A172 (cell line): Measurements from ENCODE around the gene PIWIL1. TPM values are rescaled to one million over a fixed set of nuclear protein-coding genes. Genes with fewer than 3 reads are reported as not detected.

Experiments used
- DNase-seq: peaks from one replicate; pipeline ENCODE4 v3.0.0-alpha.2; 2015; ENCODE audit warnings: low spot score
- total RNA-seq: library from RNA; depleted of rRNA; stranded (reverse); fragments of >200 nt; shearing (Covaris generic); gene quantifications from 2 replicates; pipeline ENCODE4 v1.2.3, GENCODE V29; 2014; rRNA removed

Gene PIWIL1
- total RNA-seq, 1 experiment from 2014 or later = not detected

GRCh38 chr12:130374083-130374482, 36.4 kb downstream of the PIWIL1 start:
- no peak for DNase-seq

- no peak for DNase-seq
Observed at GRCh38 chr12:130375296-130376287, 37.9 kb downstream of the PIWIL1 start.

GRCh38 chr12:130382818-130383217, 45.1 kb downstream of the PIWIL1 start:
- DNase-seq = no peak

- no peak for DNase-seq
Observed at GRCh38 chr12:130384234-130384633, 46.5 kb downstream of the PIWIL1 start.

DNA sequence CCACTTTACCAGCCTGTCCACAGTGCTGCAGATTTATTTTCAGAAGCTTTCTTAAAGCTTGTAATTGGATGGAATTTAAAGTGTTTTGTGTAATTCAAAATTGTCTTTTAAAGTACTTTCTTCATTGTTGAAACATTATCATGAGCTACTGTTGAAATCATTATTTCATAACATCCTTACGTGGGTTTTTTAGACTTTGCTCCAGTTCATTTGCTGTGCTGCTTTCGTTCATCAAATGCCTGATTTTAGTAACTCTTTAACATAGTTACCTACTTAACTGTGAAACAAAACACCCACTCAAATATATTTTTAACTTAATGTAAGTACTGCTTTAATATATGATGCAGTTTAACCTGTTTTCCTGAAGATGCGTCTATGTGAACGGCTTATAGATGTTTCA, 47.5 kb downstream of the PIWIL1 start:
- no peak for DNase-seq

- DNase-seq = no peak
Observed at GRCh38 chr12:130391186-130391585, 53.5 kb downstream of the PIWIL1 start.

DNA sequence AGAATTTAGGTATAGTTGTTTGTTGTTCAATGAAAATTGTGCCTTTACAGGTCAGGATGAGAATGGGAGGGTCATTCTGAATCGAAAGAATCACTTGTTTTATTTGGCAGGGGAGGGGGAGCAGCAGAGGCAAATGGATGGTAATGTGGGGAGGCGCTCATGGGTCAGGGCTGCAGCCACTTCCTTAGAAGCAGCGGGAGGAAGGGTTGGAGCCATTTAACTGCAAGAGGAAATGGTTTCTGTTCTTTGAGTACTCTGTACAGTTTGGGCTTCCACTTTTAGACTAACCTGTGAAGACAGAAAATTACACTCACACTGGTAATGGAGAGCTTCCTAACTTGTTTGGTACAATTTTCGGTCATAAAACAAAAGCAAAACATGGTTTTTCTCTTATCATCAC, 57.2 kb downstream of the PIWIL1 start:
- no peak for DNase-seq

- no peak for DNase-seq
Observed at GRCh38 chr12:130396667-130397066, 59.0 kb downstream of the PIWIL1 start.

DNA sequence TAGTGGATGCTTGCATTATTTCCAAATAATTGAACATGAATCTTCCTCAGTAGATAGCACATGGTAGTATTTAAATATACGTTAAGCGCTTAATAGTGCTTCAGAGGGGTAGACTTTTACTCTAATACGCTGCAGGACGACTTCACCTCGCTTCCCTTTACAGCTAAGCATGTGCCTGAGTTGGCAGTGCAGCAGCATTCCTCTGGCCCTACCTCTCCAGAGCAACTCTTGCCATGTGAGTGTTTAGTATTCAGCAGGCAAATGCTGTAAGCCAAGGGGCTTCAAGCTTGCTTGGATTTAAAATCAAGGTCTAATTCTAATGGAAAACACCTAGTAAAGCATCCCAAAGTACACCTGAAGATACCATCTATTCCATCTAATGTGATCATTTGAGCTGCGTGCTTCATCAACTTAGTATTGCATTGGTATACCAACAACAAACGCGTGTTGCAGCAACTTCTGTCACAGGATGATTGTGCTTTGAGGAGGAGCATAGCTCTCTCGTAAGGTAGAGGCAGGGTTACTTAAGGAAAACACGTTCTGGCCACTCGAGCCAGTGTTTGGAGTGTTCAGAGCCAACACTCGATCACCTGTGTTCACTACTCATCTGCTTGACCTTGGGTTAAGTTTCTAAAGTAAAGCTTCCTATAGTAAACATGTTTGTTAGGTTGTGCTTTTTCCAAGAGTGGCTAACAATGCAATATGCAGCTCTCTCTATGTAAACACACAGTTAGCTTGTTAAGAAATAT, 60.6 kb downstream of the PIWIL1 start:
- no peak for DNase-seq

DNA sequence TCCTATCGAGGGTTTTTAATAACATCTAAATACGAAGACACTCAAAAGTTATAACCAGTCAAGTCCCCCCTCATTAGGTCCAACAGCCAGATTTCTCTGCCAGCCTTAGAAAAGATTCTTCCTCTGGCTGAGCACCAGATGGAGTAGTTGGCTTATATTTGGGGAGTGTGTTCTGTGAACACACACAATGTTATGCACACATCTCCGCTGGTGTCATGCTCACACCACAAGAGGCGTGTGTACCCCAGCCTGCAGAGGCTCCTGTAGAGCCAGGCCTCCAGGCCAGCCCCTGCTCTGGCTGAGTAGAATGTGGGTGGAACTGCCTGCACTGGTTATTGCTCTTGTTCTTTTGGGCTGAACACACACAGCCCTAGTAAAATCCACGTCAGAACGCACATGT, 64.0 kb downstream of the PIWIL1 start:
- no peak for DNase-seq

DNA sequence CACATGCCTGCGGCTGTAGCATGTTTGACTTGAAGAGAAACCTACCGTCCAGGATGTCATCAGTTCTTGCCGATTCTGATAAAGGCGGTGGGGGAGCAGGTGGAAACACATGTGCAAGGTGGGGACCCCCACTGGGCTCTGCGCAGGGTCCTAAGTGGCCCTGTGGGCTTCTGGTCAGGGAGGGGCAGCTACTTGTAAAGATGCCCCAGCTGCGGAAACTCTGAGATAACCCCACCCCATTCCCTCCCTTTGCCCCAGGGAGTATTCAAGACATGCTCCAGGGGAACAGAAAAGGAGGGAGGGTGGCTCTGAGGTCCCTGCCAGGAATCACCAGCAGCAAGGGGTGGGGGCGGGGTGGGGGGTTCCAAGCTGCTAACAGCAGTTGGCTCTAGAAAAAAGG, 67.6 kb downstream of the PIWIL1 start:
- DNase-seq = no peak

DNA sequence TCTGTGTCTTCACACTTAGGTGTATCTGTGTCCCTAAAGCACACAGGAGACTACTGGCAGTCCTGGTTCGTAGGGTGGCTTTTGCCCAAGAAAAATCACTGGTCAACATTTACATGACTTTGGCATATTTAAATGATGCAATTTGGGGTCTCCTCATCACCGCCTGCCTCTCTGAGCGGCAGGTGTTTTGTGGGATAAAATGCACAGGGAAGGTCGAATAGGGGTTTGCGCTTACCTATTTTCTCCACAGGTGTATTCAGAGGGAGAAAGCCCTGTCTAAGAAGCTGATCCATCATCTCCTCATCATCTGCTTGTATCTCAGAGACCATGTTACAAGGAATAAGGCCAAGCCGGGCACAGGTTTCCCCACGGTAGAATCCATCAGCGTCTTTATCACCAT, 74.7 kb downstream of the PIWIL1 start:
- no peak for DNase-seq

- DNase-seq = no peak
Observed at GRCh38 chr12:130413909-130414308, 76.2 kb downstream of the PIWIL1 start.

- no peak for DNase-seq
Observed at GRCh38 chr12:130414381-130414780, 76.7 kb downstream of the PIWIL1 start.

DNA sequence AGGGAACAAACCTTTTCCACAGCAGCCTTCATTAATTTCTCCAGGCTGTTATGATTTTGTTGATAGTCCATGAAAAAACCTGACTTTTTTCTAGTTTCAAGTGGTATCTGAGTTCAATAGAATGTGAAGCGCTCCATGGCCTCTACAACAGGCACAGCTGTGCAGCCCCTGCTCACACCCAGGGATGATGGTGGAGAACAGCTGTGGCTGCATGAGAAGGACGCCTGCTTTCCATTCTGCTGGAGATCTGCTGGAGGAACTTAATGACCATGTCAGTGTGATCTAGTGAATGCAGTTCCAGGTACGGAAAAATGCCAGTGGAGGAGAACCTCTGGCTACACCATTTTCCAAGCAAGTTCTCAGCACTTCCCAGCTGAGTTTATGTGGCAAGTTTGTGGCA, 80.6 kb downstream of the PIWIL1 start:
- no peak for DNase-seq

DNA sequence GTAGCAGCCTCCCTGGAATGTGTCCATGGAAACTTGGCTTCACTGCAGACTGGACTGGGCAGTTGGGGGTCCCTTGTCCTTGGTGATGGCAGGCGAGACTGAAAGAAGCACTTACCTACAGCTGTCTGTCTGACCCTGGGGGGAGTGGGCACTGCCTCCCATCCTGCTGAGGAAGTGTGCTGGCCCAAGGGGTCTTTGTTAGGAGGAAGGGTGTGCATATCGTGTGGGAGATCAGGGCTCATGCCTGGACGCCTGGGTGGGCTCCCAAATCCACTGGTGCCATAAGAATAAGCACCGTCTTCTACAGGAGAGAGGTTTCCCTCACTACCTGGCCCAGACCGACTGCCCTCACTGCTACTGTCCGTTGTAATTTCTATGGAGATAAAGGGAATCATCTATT, 81.4 kb downstream of the PIWIL1 start:
- no peak for DNase-seq

- no peak for DNase-seq
Observed at GRCh38 chr12:130420071-130420470, 82.4 kb downstream of the PIWIL1 start.

GRCh38 chr12:130421896-130422295, 84.2 kb downstream of the PIWIL1 start:
- DNase-seq = no peak

Other genes starting within 250 kb of the PIWIL1 start
- gene FZD10, start 175.4 kb upstream of the PIWIL1 start, total RNA-seq = not detected in 2 replicates